NCI-H1092 treated with DMSO at 0.1 percent for 48 hours (cell line): ENCODE data around the gene KRTAP5-9.
"Not testable (repeated sequence)": the region's sequence is repeated elsewhere in the genome, so short reads cannot be mapped to it uniquely, and the experiment has no call there.

Experiments
- DNase-seq: peaks from one replicate; lab custom pipeline; 2025; lab: John Stamatoyannopoulos, UW

Gene KRTAP5-9

GRCh38 chr11:71585673-71586072, 37.5 kb downstream of the KRTAP5-9 start:
- not testable (repeated sequence) for DNase-seq

- not testable (repeated sequence) for DNase-seq
Observed at GRCh38 chr11:71588314-71588713, 40.1 kb downstream of the KRTAP5-9 start.

- DNase-seq, result not testable (repeated sequence)
Observed at GRCh38 chr11:71588822-71589545, 40.8 kb downstream of the KRTAP5-9 start.

GRCh38 chr11:71589546-71589920, 41.3 kb downstream of the KRTAP5-9 start:
- not testable (repeated sequence) for DNase-seq
